ENCODE results near the gene DNAH1. TPM values are rescaled to one million over a fixed set of nuclear protein-coding genes. Genes with fewer than 3 reads are reported as not detected.

The DNAH1 gene
- total RNA-seq, 3 donors from 2014 or later = 7.5 to 11.5 (median 10.8) TPM

GRCh38 chr3:52286777-52287110, 29.4 kb upstream of the DNAH1 start:
- no peak for TF ChIP-seq CTCF (IDR thresholded peaks at IDR 0.05)
- peak in 1 of 3 donors; percentile 70 for TF ChIP-seq POLR2AphosphoS5 (IDR thresholded peaks at IDR 0.05)
- no peak for TF ChIP-seq POLR2A (IDR thresholded peaks at IDR 0.05)
- intact Hi-C loops (cut with DNase I; ENCODE audit: low total_unique reads) = no loop called here
- Histone ChIP-seq H3K4me3 (peak overlapping the region; percentile 73 to 84 (median 79)), H3K27me3 (no peaks in the 10 kb centered on the region), H3K4me1 (peaks cover 0 to 5% of the 10 kb centered on the region in 2 donors), H3K36me3 (no peaks in the 10 kb centered on the region), H3K9me3 (no peaks in the 10 kb centered on the region), H3K27ac (peak overlapping the region; percentile 99 to 100)
- peak in 1 of 2 donors; percentile 7 for DNase-seq (ENCODE audit: low spot score in 2 of 2)

GRCh38 chr3:52288674-52289073, 27.4 kb upstream of the DNAH1 start:
- peaks cover 0 to 5% of the 10 kb centered on the region in 2 donors for H3K4me1 ChIP-seq
- TF ChIP-seq POLR2A (IDR thresholded peaks at IDR 0.05) (no peak), POLR2AphosphoS5 (IDR thresholded peaks at IDR 0.05) (no peak), CTCF (IDR thresholded peaks at IDR 0.05) (no peak)
- intact Hi-C loops (cut with DNase I; ENCODE audit: low total_unique reads) = no loop called here
- no peaks in the 10 kb centered on the region for H3K36me3 ChIP-seq
- peak overlapping the region in 1 of 2 donors; percentile 99 for H3K27ac ChIP-seq
- no peak for DNase-seq (ENCODE audit: low spot score in 2 of 2)
- no peaks in the 10 kb centered on the region for H3K27me3 ChIP-seq
- H3K4me3 ChIP-seq = peak overlapping the region; percentile 73 to 84 (median 79)
- no peaks in the 10 kb centered on the region for H3K9me3 ChIP-seq

- H3K27me3 ChIP-seq = no peaks in the 10 kb centered on the region
- H3K4me3 ChIP-seq = no peak overlapping the region
- H3K27ac ChIP-seq = no peak overlapping the region
- no peak for TF ChIP-seq POLR2A (IDR thresholded peaks at IDR 0.05)
- TF ChIP-seq CTCF (IDR thresholded peaks at IDR 0.05) = no peak
- TF ChIP-seq POLR2AphosphoS5 (IDR thresholded peaks at IDR 0.05) = no peak
- H3K9me3 ChIP-seq = no peaks in the 10 kb centered on the region
- DNase-seq (ENCODE audit: low spot score in 2 of 2) = no peak
- H3K36me3 ChIP-seq = no peaks in the 10 kb centered on the region
- intact Hi-C loops (cut with DNase I; ENCODE audit: low total_unique reads) = no loop called here
- H3K4me1 ChIP-seq = peaks cover 0 to 5% of the 10 kb centered on the region in 2 donors
Observed at GRCh38 chr3:52289338-52289746, 26.8 kb upstream of the DNAH1 start.

- DNase-seq (ENCODE audit: low spot score in 2 of 2) = no peak
- Histone ChIP-seq H3K27ac (no peak overlapping the region), H3K36me3 (no peaks in the 10 kb centered on the region), H3K9me3 (no peaks in the 10 kb centered on the region), H3K4me1 (peaks cover 0 to 5% of the 10 kb centered on the region in 2 donors), H3K4me3 (no peak overlapping the region), H3K27me3 (no peaks in the 10 kb centered on the region)
- TF ChIP-seq CTCF (IDR thresholded peaks at IDR 0.05) = no peak
- no peak for TF ChIP-seq POLR2A (IDR thresholded peaks at IDR 0.05)
- no peak for TF ChIP-seq POLR2AphosphoS5 (IDR thresholded peaks at IDR 0.05)
- intact Hi-C loops (cut with DNase I; ENCODE audit: low total_unique reads) = no loop called here
Observed at GRCh38 chr3:52289747-52290595, 26.1 kb upstream of the DNAH1 start.
